Measurements from ENCODE around the gene C16orf92.
A peak's percentile ranks its signal among the peaks of the same experiment; 100 is the strongest.

The C16orf92 gene

DNA sequence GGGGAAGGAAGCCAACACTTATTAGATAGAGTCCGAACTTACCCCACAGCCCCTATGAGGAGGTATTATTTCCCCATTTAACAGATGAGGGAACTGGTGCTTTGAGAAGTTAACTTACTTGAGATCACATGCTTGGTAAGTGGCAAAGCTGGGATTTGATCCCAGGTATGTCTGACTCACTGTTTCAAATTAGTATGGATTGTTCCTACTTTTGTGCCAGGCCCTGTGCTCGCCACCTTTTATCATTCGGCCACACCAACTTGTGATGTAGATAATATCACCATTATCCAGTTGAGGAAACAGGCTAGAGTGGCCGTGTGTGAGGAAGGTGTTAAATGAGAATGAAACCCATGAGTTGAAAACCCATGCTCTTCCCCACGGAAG is 38.2 kb upstream of the C16orf92 start:
- Mint-ChIP-seq H3K36me3 (peaks cover 44% of the 10 kb centered on the region), H3K4me1 (peaks cover 6% of the 10 kb centered on the region), H3K4me3 (no peak overlapping the region), H3K9me3 (no peaks in the 10 kb centered on the region), H3K27ac (no peak overlapping the region), H3K27me3 (no peaks in the 10 kb centered on the region)
- no peak for ATAC-seq (ENCODE audit: low read depth)
- DNase-seq (ENCODE audit: low spot score in 2 of 2) = no peak

DNA sequence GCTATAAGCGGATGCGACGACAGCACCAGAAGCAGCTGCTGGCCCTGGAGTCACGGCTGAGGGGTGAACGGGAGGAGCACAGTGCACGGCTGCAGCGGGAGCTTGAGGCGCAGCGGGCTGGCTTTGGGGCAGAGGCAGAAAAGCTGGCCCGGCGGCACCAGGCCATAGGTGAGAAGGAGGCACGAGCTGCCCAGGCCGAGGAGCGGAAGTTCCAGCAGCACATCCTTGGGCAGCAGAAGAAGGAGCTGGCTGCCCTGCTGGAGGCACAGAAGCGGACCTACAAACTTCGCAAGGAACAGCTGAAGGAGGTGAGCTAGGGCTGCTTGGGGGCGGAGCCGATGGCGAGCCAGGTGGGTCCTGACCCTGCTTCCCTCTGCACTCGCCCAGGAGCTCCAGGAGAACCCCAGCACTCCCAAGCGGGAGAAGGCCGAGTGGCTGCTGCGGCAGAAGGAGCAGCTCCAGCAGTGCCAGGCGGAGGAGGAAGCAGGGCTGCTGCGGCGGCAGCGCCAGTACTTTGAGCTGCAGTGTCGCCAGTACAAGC is 37.7 kb upstream of the C16orf92 start:
- peaks cover 6% of the 10 kb centered on the region for H3K4me1 Mint-ChIP-seq
- DNase-seq (ENCODE audit: low spot score in 2 of 2) = no peak
- H3K4me3 Mint-ChIP-seq = no peak overlapping the region
- H3K27me3 Mint-ChIP-seq = no peaks in the 10 kb centered on the region
- no peaks in the 10 kb centered on the region for H3K9me3 Mint-ChIP-seq
- no peak for ATAC-seq (ENCODE audit: low read depth)
- H3K27ac Mint-ChIP-seq = no peak overlapping the region
- peaks cover 40% of the 10 kb centered on the region for H3K36me3 Mint-ChIP-seq

DNA sequence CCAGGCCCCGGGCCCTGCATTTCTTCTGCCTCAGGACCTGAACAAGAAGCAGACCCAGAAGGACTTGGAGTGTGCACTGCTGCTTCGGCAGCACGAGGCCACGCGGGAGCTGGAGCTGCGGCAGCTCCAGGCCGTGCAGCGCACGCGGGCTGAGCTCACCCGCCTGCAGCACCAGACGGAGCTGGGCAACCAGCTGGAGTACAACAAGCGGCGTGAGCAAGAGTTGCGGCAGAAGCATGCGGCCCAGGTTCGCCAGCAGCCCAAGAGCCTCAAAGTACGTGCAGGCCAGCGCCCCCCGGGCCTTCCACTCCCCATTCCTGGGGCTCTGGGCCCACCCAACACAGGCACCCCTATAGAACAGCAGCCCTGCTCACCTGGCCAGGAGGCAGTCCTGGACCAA is 36.8 kb upstream of the C16orf92 start:
- Mint-ChIP-seq H3K9me3 (no peaks in the 10 kb centered on the region), H3K27ac (no peak overlapping the region), H3K27me3 (no peaks in the 10 kb centered on the region), H3K4me3 (no peak overlapping the region), H3K36me3 (peaks cover 40% of the 10 kb centered on the region), H3K4me1 (peaks cover 6% of the 10 kb centered on the region)
- ATAC-seq (ENCODE audit: low read depth) (no peak), DNase-seq (ENCODE audit: low spot score in 2 of 2) (no peak)

DNA sequence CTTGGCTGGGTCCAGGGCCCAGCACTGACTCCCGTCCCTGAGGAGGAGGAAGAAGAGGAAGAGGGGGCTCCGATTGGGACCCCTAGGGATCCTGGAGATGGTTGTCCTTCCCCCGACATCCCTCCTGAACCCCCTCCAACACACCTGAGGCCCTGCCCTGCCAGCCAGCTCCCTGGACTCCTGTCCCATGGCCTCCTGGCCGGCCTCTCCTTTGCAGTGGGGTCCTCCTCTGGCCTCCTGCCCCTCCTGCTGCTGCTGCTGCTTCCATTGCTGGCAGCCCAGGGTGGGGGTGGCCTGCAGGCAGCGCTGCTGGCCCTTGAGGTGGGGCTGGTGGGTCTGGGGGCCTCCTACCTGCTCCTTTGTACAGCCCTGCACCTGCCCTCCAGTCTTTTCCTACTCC is 36.1 kb upstream of the C16orf92 start:
- DNase-seq (ENCODE audit: low spot score in 2 of 2) = no peak
- Mint-ChIP-seq H3K36me3 (peaks cover 40% of the 10 kb centered on the region), H3K27me3 (no peaks in the 10 kb centered on the region), H3K4me3 (no peak overlapping the region), H3K4me1 (peaks cover 6% of the 10 kb centered on the region), H3K9me3 (no peaks in the 10 kb centered on the region), H3K27ac (no peak overlapping the region)
- no peak for ATAC-seq (ENCODE audit: low read depth)

DNA sequence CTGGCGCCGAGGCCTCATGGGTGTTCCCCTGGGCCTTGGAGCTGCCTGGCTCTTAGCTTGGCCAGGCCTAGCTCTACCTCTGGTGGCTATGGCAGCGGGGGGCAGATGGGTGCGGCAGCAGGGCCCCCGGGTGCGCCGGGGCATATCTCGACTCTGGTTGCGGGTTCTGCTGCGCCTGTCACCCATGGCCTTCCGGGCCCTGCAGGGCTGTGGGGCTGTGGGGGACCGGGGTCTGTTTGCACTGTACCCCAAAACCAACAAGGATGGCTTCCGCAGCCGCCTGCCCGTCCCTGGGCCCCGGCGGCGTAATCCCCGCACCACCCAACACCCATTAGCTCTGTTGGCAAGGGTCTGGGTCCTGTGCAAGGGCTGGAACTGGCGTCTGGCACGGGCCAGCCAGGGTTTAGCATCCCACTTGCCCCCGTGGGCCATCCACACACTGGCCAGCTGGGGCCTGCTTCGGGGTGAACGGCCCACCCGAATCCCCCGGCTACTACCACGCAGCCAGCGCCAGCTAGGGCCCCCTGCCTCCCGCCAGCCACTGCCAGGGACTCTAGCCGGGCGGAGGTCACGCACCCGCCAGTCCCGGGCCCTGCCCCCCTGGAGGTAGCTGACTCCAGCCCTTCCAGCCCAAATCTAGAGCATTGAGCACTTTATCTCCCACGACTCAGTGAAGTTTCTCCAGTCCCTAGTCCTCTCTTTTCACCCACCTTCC is 35.5 kb upstream of the C16orf92 start:
- no peak overlapping the region for H3K4me3 Mint-ChIP-seq
- DNase-seq (ENCODE audit: low spot score in 2 of 2) (no peak), ATAC-seq (ENCODE audit: low read depth) (no peak)
- no peak overlapping the region for H3K27ac Mint-ChIP-seq
- no peaks in the 10 kb centered on the region for H3K9me3 Mint-ChIP-seq
- H3K4me1 Mint-ChIP-seq = peaks cover 6% of the 10 kb centered on the region
- peaks cover 37% of the 10 kb centered on the region for H3K36me3 Mint-ChIP-seq
- H3K27me3 Mint-ChIP-seq = no peaks in the 10 kb centered on the region

DNA sequence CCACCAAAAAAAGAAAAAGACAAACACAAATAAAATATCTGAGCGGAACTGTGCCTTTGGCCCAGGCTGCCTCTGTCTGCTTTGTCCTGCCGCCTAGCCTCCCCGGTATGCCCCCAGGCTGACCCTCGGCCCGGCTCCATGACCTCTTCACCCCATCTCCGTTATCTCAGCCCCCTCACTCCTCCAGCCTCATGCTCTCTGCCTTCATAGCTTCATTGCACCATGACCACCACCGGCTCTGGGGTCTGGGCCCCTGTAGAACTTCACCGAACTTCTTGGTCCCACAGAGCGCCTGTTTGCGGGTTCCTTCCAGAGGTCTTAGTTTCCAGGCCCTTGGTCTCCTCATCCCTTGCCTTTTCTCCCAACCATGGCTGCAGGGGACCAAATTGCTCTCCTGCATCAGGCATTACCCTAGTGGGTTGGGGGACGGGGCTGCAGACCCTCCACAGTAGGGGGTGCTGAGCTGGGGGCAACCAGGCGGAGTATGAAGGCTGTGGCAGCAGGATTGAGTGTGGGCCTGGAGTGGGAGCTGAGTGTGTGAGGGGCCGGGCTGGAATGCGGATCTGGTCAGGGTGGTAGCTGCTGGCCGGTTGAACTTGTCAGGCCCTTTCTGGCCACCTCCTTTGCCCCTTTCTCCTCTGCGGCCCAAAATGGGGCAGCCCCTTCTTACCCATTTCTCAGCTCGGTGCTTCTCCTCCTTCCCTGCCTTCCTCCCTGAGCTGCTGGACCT is 34.5 kb upstream of the C16orf92 start:
- H3K27me3 Mint-ChIP-seq = no peaks in the 10 kb centered on the region
- no peak overlapping the region for H3K4me3 Mint-ChIP-seq
- DNase-seq (ENCODE audit: low spot score in 2 of 2) = no peak
- H3K36me3 Mint-ChIP-seq = peaks cover 34% of the 10 kb centered on the region
- no peak for ATAC-seq (ENCODE audit: low read depth)
- no peaks in the 10 kb centered on the region for H3K9me3 Mint-ChIP-seq
- H3K4me1 Mint-ChIP-seq = peaks cover 6% of the 10 kb centered on the region
- H3K27ac Mint-ChIP-seq = peak overlapping the region; percentile 60

DNA sequence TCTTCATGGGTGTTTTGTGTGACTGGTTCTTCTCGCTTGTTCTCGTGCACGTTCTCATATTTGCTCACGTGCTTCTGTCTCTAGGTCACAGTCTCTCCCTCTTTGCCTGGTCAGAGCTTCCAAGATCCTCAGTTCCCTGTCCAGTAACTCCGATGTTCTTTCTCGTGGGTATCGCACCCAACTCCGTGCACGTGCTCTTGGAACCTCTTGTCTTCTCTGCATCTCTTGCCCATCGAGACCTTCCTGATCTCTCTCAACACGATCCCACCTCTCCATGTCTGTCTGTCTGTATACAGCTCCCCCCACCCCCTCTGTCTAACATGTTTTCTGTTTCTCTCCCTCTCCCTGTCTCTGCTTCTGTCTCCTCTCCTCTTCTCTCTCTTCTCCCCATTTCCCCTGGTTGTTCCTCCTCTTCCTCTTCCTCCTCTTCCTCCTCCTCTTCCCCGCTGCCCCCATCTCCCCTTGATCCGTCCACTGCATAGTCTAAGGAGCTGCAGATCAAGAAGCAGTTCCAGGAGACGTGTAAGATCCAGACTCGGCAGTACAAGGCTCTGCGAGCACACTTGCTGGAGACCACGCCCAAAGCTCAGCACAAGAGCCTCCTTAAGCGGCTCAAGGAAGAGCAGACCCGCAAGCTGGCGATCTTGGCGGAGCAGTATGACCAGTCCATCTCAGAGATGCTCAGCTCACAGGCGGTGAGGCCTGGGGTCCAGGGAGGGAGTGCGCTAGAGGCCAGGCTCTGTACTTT is 33.7 kb upstream of the C16orf92 start:
- Mint-ChIP-seq H3K27ac (peak overlapping the region; percentile 60), H3K4me1 (peaks cover 10% of the 10 kb centered on the region), H3K27me3 (no peaks in the 10 kb centered on the region), H3K9me3 (no peaks in the 10 kb centered on the region), H3K36me3 (peaks cover 36% of the 10 kb centered on the region), H3K4me3 (no peak overlapping the region)
- ATAC-seq (ENCODE audit: low read depth) (no peak), DNase-seq (ENCODE audit: low spot score in 2 of 2) (no peak)

DNA sequence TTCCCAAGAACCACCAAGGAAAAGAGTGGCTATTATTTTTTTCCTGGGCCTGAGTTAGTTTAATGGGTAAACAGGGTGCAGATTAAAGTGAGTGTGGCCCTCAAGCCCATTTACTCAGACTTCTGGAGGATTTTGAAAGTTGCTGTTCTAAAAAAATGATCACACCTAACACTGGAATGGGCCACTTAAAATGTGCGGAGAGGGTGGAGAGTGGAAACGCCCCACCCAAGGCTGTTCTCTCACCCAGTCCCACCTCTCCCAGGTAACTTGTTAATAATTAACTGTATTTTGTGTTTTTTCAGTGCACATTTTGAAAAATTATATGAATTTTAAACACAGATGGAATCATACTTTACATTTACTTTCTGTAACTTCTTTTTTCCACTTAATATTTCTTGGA is 33.0 kb upstream of the C16orf92 start:
- no peaks in the 10 kb centered on the region for H3K9me3 Mint-ChIP-seq
- ATAC-seq (ENCODE audit: low read depth) (no peak), DNase-seq (ENCODE audit: low spot score in 2 of 2) (no peak)
- H3K4me1 Mint-ChIP-seq = peaks cover 17% of the 10 kb centered on the region
- no peak overlapping the region for H3K27ac Mint-ChIP-seq
- H3K4me3 Mint-ChIP-seq = no peak overlapping the region
- no peaks in the 10 kb centered on the region for H3K27me3 Mint-ChIP-seq
- peaks cover 36% of the 10 kb centered on the region for H3K36me3 Mint-ChIP-seq

DNA sequence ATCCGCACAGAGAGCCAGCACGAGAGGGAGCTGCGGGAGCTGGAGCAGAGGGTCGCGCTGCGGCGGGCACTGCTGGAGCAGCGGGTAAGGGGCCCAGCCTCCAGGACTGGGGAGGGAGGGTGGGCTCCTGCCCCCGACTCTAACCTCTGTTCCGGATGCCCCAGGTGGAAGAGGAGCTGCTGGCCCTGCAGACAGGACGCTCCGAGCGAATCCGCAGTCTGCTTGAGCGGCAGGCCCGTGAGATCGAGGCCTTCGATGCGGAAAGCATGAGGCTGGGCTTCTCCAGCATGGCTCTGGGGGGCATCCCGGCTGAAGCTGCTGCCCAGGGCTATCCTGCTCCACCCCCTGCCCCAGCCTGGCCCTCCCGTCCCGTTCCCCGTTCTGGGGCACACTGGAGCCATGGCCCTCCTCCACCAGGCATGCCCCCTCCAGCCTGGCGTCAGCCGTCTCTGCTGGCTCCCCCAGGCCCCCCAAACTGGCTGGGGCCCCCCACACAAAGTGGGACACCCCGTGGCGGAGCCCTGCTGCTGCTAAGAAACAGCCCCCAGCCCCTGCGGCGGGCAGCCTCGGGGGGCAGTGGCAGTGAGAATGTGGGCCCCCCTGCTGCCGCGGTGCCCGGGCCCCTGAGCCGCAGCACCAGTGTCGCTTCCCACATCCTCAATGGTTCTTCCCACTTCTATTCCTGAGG is 32.0 kb upstream of the C16orf92 start:
- H3K27ac Mint-ChIP-seq = no peak overlapping the region
- no peak for ATAC-seq (ENCODE audit: low read depth)
- no peaks in the 10 kb centered on the region for H3K27me3 Mint-ChIP-seq
- peaks cover 17% of the 10 kb centered on the region for H3K4me1 Mint-ChIP-seq
- H3K4me3 Mint-ChIP-seq = no peak overlapping the region
- DNase-seq (ENCODE audit: low spot score in 2 of 2) = no peak
- no peaks in the 10 kb centered on the region for H3K9me3 Mint-ChIP-seq
- peaks cover 31% of the 10 kb centered on the region for H3K36me3 Mint-ChIP-seq

DNA sequence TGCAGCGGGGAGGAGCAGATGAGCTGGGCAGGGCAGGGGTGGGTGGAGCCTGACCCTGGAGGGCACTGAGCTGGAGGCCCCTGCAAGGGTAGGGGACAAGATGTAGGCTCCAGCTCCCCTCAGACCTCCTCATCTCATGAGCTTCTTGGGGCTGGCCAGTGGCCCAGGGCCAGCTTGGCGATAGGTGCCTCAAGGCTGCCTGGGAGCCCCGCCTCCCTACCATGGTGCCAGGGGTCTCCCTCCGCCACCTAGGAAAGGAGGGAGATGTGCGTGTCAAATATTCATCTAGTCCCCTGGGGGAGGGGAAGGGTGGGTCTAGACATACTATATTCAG is 31.5 kb upstream of the C16orf92 start:
- H3K27me3 Mint-ChIP-seq = no peaks in the 10 kb centered on the region
- peaks cover 19% of the 10 kb centered on the region for H3K4me1 Mint-ChIP-seq
- no peaks in the 10 kb centered on the region for H3K9me3 Mint-ChIP-seq
- ATAC-seq (ENCODE audit: low read depth) = no peak
- no peak overlapping the region for H3K27ac Mint-ChIP-seq
- DNase-seq (ENCODE audit: low spot score in 2 of 2) = no peak
- no peak overlapping the region for H3K4me3 Mint-ChIP-seq
- peaks cover 28% of the 10 kb centered on the region for H3K36me3 Mint-ChIP-seq

DNA sequence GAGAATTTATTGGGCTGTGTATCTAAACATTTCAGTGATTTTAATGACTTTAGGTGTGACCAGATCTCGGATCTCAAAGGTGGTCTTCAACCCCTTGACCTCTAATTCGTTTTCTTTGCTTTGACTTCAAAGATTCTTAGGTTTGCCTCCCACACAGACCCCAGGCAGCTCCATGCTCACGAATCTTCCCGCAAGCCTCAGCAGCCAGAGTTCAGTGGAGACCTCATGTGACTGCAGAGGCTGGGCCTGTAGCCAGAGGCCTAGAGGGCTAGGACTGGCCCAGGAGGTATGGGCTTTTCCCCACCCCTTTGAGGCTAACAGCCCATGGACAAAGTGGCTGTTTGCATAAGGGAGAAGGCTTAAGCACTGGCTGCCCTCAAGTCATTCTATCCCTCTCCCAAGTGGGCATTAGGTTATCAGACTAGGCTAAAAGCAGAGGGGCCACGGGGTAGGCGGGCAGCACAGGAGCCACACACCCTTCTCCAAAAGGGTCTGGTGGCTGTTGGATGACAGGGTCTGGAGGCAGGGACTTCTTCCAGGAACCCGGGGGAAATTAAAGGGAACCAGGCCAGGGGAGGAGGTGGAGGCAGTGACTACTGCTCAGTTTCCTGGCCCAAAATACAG is 30.5 kb upstream of the C16orf92 start:
- peaks cover 25% of the 10 kb centered on the region for H3K4me1 Mint-ChIP-seq
- ATAC-seq (ENCODE audit: low read depth) (no peak), DNase-seq (ENCODE audit: low spot score in 2 of 2) (no peak)
- no peaks in the 10 kb centered on the region for H3K9me3 Mint-ChIP-seq
- H3K27ac Mint-ChIP-seq = peak overlapping the region; percentile 51
- H3K4me3 Mint-ChIP-seq = no peak overlapping the region
- peaks cover 25% of the 10 kb centered on the region for H3K36me3 Mint-ChIP-seq
- no peaks in the 10 kb centered on the region for H3K27me3 Mint-ChIP-seq

DNA sequence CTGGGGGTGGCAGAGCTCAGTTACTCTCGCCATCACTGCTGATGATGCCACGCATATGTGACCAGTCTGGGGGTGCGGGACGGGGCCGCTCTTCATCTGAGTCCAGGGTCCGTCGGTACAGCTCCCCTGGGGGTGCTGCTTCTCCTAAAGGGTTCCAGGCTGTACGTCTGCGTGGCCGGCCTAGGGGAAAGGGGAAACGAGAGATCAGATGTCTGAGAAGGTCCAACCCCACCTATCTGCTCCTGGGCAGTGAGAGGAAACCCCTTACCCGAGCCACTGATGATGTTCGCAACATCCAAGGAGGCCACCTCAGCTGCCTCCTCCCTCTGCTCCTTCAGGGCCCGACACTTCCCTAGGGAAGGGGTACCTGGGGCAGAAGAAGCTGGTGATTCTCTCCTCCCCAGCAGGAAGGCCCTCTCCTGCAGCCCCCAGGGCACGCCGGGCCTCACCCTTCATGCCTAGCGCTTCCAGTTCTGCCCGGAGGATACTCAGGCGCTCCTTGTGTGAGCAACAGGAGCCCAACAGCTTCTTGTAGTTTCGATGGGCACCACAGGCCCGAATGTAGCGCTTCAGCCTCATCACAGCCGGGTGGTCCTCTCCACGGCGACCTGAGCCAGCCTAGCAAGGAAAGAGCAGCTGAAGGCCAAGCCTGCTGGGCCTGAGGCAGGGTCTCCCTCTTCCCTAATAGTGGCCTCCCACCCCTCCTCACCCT is 29.7 kb upstream of the C16orf92 start:
- ATAC-seq (ENCODE audit: low read depth) (no peak), DNase-seq (ENCODE audit: low spot score in 2 of 2) (no peak)
- H3K9me3 Mint-ChIP-seq = no peaks in the 10 kb centered on the region
- H3K27ac Mint-ChIP-seq = no peak overlapping the region
- H3K4me3 Mint-ChIP-seq = no peak overlapping the region
- peaks cover 25% of the 10 kb centered on the region for H3K4me1 Mint-ChIP-seq
- H3K36me3 Mint-ChIP-seq = peaks cover 21% of the 10 kb centered on the region
- H3K27me3 Mint-ChIP-seq = no peaks in the 10 kb centered on the region
